Activated CD4-positive, alpha-beta T cell treated with anti-CD3 and anti-CD28 coated beads, Interleukin-2, amount 10 ng/mL, durations not matched to agents 24 days and 14 days (primary cell): ENCODE data around the gene SCG3. TPM values are rescaled to one million over a fixed set of nuclear protein-coding genes. Genes with fewer than 3 reads are reported as not detected.

Source experiments
- DNase-seq: peaks from one replicate; pipeline ENCODE4 v3.0.0; 2022
- H3K27ac Mint-ChIP-seq: one replicate; pipeline ENCODE4 v1.8.0; 2022; ENCODE audit warnings: mild to moderate bottlenecking, mixed read lengths
- H3K27me3 Mint-ChIP-seq: one replicate; pipeline ENCODE4 v1.8.0; 2022; ENCODE audit warnings: mixed read lengths
- H3K36me3 Mint-ChIP-seq: one replicate; pipeline ENCODE4 v1.8.0; 2022; ENCODE audit warnings: low read depth, mild to moderate bottlenecking, mixed read lengths
- H3K4me1 Mint-ChIP-seq: one replicate; pipeline ENCODE4 v1.8.0; 2021; ENCODE audit warnings: mixed read lengths
- H3K4me3 Mint-ChIP-seq: one replicate; pipeline ENCODE4 v1.8.0; 2022; ENCODE audit warnings: mild to moderate bottlenecking, moderate library complexity, mixed read lengths
- H3K9me3 Mint-ChIP-seq: one replicate; pipeline ENCODE4 v1.8.0; 2021; ENCODE audit warnings: mixed read lengths
- intact Hi-C: fragments of 100-400 bp; cut with micrococcal nuclease; formaldehyde crosslinking; loops from one replicate; pipeline ENCODE4 v1.15.1; 2023
- total RNA-seq: library from RNA; stranded (reverse); gene quantifications from 2 replicates; pipeline ENCODE4 v1.2.3, GENCODE V29; 2022

Gene SCG3
- total RNA-seq, 1 donor from 2014 or later = not detected

DNA sequence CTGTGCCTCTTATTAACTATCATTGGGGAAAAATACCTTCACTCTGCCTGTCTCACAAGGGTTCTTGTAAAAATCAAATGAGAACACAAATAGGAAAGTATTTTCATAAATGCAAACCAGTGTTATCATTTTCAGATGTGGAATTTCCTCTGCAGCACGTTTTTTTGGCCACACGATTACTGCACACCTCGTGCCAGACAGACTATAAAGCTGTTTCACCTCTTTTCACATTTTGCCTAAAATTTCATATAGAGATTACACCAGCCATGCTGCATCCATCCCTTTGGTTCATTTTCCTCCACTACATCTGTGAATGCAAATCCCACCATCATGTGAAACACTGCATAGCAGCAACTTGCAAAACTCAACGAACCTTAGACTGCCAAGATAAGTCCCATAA lies 68.9 kb downstream of the SCG3 start:
- H3K9me3 Mint-ChIP-seq = no peaks in the 10 kb centered on the region
- no peak for DNase-seq
- peaks cover 52% of the 10 kb centered on the region for H3K27me3 Mint-ChIP-seq
- no peaks in the 10 kb centered on the region for H3K36me3 Mint-ChIP-seq
- peaks cover 14% of the 10 kb centered on the region for H3K4me1 Mint-ChIP-seq
- no peak overlapping the region for H3K27ac Mint-ChIP-seq
- intact Hi-C loops = loop anchor here (2.0 to 10.0 kb wide), 2 partner anchors 13 to 45 kb away; partner anchors contain the start of gene LYSMD2
- peak overlapping the region; percentile 83 for H3K4me3 Mint-ChIP-seq

- Mint-ChIP-seq H3K4me1 (peaks cover 16% of the 10 kb centered on the region), H3K27me3 (peaks cover 49% of the 10 kb centered on the region), H3K36me3 (no peaks in the 10 kb centered on the region), H3K27ac (no peak within 1 kb of the TSS), H3K4me3 (peak within 1 kb of the TSS; percentile 83), H3K9me3 (no peaks in the 10 kb centered on the region)
- intact Hi-C loops = loop anchor here (2.0 to 10.0 kb wide), 2 partner anchors 14 to 46 kb away; partner anchors contain the start of gene LYSMD2
- peak; percentile 84 for DNase-seq
Measured at GRCh38 chr15:51750792-51751696, 69.7 kb downstream of the SCG3 start, which contains the start of gene TMOD2. TMOD2 (plus strand) TSS chr15:51751597; CDS start chr15:51766442, 14,845 bp downstream.

DNA sequence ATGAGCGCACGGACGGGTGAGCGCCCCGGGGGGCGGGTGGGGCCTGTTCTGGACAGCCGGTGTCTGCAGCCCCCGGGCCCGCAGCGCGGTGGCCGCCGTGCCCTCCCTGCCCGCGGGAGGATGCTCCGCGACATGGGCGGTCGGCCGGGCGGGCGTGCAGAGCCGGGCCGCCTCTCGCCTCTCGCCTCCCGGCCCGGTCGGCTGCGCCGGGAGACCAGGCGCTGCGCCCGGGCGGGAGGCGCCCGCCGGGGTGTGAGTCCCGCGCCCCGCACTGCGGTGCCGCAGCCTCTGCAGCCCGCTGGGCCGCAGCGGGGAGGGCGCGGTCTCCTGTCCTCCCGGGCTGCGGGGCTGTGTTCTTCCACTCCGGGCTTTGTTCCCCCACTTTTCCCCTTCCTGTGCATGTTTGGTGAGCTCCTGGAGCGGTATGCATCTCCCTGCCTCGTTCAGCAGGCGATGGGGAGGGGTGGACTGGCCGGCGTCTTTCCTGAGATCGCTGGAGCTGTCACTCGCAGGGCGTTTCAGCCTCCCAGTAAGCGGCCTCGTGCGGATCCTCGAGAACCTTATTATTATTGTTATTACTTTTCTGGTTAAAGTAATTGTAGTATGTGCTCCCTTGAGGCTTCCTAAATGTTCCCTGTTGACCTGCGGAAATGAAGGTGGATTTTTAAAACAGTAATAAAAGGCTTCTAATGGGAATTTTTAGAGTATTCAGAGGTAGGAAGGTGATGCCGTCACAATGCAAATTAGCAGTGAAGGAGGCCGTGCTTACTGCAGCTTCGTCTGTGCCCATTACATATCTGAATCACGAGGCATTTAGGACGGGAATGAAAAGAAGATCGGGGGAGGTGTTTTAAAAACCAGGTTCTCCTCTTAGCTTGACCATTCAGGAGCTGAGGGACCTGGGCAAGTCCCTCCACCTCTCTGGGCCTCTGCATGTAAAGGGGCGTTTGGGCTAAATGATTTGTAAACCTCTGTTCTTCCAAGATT lies 70.7 kb downstream of the SCG3 start:
- Mint-ChIP-seq H3K9me3 (no peaks in the 10 kb centered on the region), H3K4me1 (peaks cover 16% of the 10 kb centered on the region), H3K36me3 (no peaks in the 10 kb centered on the region), H3K27me3 (peaks cover 45% of the 10 kb centered on the region), H3K4me3 (peak overlapping the region; percentile 83), H3K27ac (no peak overlapping the region)
- DNase-seq = peak; percentile 68
- intact Hi-C loops = loop anchor here (2.0 to 10.0 kb wide), 2 partner anchors 15 to 47 kb away; partner anchors contain the start of gene LYSMD2

GRCh38 chr15:51752888-51753287 lies 71.6 kb downstream of the SCG3 start:
- no peak for DNase-seq
- Mint-ChIP-seq H3K27ac (no peak overlapping the region), H3K4me1 (peaks cover 16% of the 10 kb centered on the region), H3K4me3 (peak overlapping the region; percentile 65), H3K27me3 (peaks cover 41% of the 10 kb centered on the region), H3K9me3 (no peaks in the 10 kb centered on the region), H3K36me3 (no peaks in the 10 kb centered on the region)
- intact Hi-C loops = loop anchor here (10.0 kb wide), 1 partner anchor 48 kb away; no protein-coding TSS in a partner anchor

DNA sequence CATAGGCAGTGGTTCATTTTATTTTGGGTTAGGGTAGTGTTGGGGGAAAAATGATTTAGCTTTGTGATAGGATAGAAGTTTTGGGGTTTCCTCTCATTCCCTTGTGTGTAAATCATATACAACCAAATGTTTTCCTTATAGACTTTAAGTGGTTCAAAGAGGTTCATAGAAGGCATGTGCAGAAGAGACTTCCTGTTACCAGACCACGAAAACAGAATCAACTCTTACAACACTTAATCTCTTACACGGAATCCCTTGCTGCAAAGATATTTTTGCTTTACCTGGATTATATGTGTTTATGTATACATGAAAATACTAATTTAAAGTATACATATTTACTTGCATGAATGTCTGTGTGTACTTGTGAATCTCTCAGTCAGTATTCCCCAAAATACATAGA lies 73.0 kb downstream of the SCG3 start:
- Mint-ChIP-seq H3K4me1 (peaks cover 16% of the 10 kb centered on the region), H3K4me3 (no peak overlapping the region), H3K9me3 (no peaks in the 10 kb centered on the region), H3K27ac (no peak overlapping the region), H3K27me3 (peaks cover 38% of the 10 kb centered on the region), H3K36me3 (no peaks in the 10 kb centered on the region)
- DNase-seq = no peak
- intact Hi-C loops = loop anchor here (10.0 kb wide), 1 partner anchor 49 kb away; no protein-coding TSS in a partner anchor

GRCh38 chr15:51755790-51756189 lies 74.5 kb downstream of the SCG3 start:
- Mint-ChIP-seq H3K4me1 (peaks cover 15% of the 10 kb centered on the region), H3K27me3 (peaks cover 26% of the 10 kb centered on the region), H3K9me3 (no peaks in the 10 kb centered on the region), H3K36me3 (no peaks in the 10 kb centered on the region), H3K4me3 (no peak overlapping the region), H3K27ac (no peak overlapping the region)
- intact Hi-C loops = loop anchor here (10.0 kb wide), 1 partner anchor 51 kb away; no protein-coding TSS in a partner anchor
- no peak for DNase-seq

- H3K27ac Mint-ChIP-seq = no peak overlapping the region
- H3K4me1 Mint-ChIP-seq = peaks cover 12% of the 10 kb centered on the region
- DNase-seq = no peak
- intact Hi-C loops = loop anchor here (10.0 kb wide), 1 partner anchor 52 kb away; no protein-coding TSS in a partner anchor
- no peaks in the 10 kb centered on the region for H3K9me3 Mint-ChIP-seq
- no peaks in the 10 kb centered on the region for H3K36me3 Mint-ChIP-seq
- no peak overlapping the region for H3K4me3 Mint-ChIP-seq
- peaks cover 22% of the 10 kb centered on the region for H3K27me3 Mint-ChIP-seq
Measured at GRCh38 chr15:51756482-51756881, 75.2 kb downstream of the SCG3 start.

- Mint-ChIP-seq H3K27ac (no peak overlapping the region), H3K9me3 (no peaks in the 10 kb centered on the region), H3K4me3 (no peak overlapping the region), H3K4me1 (peaks cover 9% of the 10 kb centered on the region), H3K36me3 (no peaks in the 10 kb centered on the region), H3K27me3 (peaks cover 19% of the 10 kb centered on the region)
- intact Hi-C loops = loop anchor here (10.0 kb wide), 1 partner anchor 53 kb away; no protein-coding TSS in a partner anchor
- no peak for DNase-seq
Measured at GRCh38 chr15:51757450-51757849, 76.1 kb downstream of the SCG3 start.

- intact Hi-C loops = loop anchor here (10.0 kb wide), 1 partner anchor 54 kb away; no protein-coding TSS in a partner anchor
- peaks cover 7% of the 10 kb centered on the region for H3K4me1 Mint-ChIP-seq
- H3K27me3 Mint-ChIP-seq = peaks cover 10% of the 10 kb centered on the region
- no peaks in the 10 kb centered on the region for H3K9me3 Mint-ChIP-seq
- DNase-seq = no peak
- H3K27ac Mint-ChIP-seq = no peak overlapping the region
- no peaks in the 10 kb centered on the region for H3K36me3 Mint-ChIP-seq
- no peak overlapping the region for H3K4me3 Mint-ChIP-seq
Measured at GRCh38 chr15:51758645-51759044, 77.3 kb downstream of the SCG3 start.

- H3K27ac Mint-ChIP-seq = no peak overlapping the region
- no peak overlapping the region for H3K4me3 Mint-ChIP-seq
- H3K27me3 Mint-ChIP-seq = peaks cover 6% of the 10 kb centered on the region
- DNase-seq = peak; percentile 66
- peaks cover 3% of the 10 kb centered on the region for H3K4me1 Mint-ChIP-seq
- no peaks in the 10 kb centered on the region for H3K36me3 Mint-ChIP-seq
- no peaks in the 10 kb centered on the region for H3K9me3 Mint-ChIP-seq
- intact Hi-C loops = loop anchor here (10.0 kb wide), 1 partner anchor 55 kb away; no protein-coding TSS in a partner anchor
Measured at GRCh38 chr15:51759557-51760070, 78.3 kb downstream of the SCG3 start.

DNA sequence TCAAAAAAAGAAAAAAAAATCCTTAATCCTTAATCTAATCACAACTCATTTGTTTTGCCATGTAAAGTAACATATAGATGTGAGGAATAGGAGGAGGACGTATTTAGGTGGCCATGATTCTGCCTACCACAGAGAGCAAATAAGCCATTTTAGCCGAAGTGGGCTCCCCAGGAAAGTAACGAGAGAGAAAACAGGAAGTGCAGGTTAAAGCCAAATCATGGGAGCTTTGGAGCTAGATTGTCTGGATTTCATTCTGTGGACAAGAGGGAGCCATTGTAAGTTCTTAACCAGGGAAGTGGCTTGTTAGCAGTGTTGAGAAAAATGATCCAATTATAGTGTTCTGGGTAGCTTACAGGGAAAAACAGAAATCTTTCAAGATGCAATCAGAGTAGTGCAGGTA lies 79.5 kb downstream of the SCG3 start:
- DNase-seq = no peak
- no peaks in the 10 kb centered on the region for H3K9me3 Mint-ChIP-seq
- intact Hi-C loops = no loop called here
- H3K36me3 Mint-ChIP-seq = no peaks in the 10 kb centered on the region
- no peaks in the 10 kb centered on the region for H3K4me1 Mint-ChIP-seq
- peaks cover 3% of the 10 kb centered on the region for H3K27me3 Mint-ChIP-seq
- H3K4me3 Mint-ChIP-seq = no peak overlapping the region
- H3K27ac Mint-ChIP-seq = no peak overlapping the region

- no peaks in the 10 kb centered on the region for H3K27me3 Mint-ChIP-seq
- peaks cover 11% of the 10 kb centered on the region for H3K36me3 Mint-ChIP-seq
- no peaks in the 10 kb centered on the region for H3K9me3 Mint-ChIP-seq
- H3K27ac Mint-ChIP-seq = no peak overlapping the region
- peaks cover 4% of the 10 kb centered on the region for H3K4me1 Mint-ChIP-seq
- intact Hi-C loops = no loop called here
- H3K4me3 Mint-ChIP-seq = no peak overlapping the region
- DNase-seq = no peak
Measured at GRCh38 chr15:51765751-51766150, 84.4 kb downstream of the SCG3 start.

DNA sequence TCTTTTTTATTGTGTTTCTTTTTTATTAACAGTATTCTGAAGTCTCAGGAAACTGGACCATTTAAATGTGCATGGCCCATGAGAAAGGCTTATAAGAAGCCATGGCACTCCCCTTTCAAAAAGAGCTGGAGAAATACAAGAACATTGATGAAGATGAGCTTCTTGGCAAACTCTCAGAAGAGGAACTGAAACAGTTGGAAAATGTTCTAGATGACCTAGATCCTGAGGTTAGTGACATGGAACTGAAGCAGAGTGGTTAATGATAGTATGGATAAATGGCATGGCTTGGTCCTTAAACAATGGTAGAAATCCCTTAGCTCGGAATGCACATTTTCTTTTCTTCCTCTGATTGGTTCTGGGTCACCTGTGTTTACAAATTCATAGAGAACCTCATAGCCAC lies 85.0 kb downstream of the SCG3 start:
- Mint-ChIP-seq H3K36me3 (peaks cover 11% of the 10 kb centered on the region), H3K27me3 (no peaks in the 10 kb centered on the region), H3K4me1 (peaks cover 4% of the 10 kb centered on the region), H3K9me3 (no peaks in the 10 kb centered on the region), H3K4me3 (no peak overlapping the region), H3K27ac (no peak overlapping the region)
- intact Hi-C loops = no loop called here
- DNase-seq = no peak
